Endothelial cell of umbilical vein (primary cell): Measurements from ENCODE around the gene AGR2. TPM values are rescaled to one million over a fixed set of nuclear protein-coding genes. Genes with fewer than 3 reads are reported as not detected.

Experiments
- BruUV-seq: library from RNA; stranded (reverse); fragments of 400-500 nt; replicated peaks from 2 replicates; lab custom pipeline; 2021; lab: Mats Ljungman, UMichigan
- CTCF ChIA-PET: fragments of 300-600, 350-600 bp; sonication (Branson Sonifier 250); formaldehyde crosslinking; loops from one replicate; lab custom pipeline; 2021; ENCODE audit warnings: antibody characterized with exemption, inconsistent platforms; lab: Charles Lee
- POLR2A ChIA-PET: fragments of 300-600, 350-600 bp; sonication (Branson Sonifier 250); formaldehyde crosslinking; loops from one replicate; lab custom pipeline; 2021; ENCODE audit warnings: antibody characterized with exemption, inconsistent platforms; lab: Charles Lee
- DNase-seq: peaks from one replicate; pipeline ENCODE4 v3.0.0-alpha.2; 2011; ENCODE audit warnings: low read depth, low spot score
- FAIRE-seq: peaks from 2 replicates; lab custom pipeline; 2011; peaks lifted over from hg19 to GRCh38; lab: Jason Lieb, UNC
- H2AFZ ChIP-seq: 2 replicates; pipeline ENCODE4 v1.6.0; 2012; ENCODE audit warnings: low read depth, low read length, control low read depth, inconsistent platforms
- H3K27ac ChIP-seq: 2 replicates; pipeline ENCODE4 v1.5.1; 2011; ENCODE audit warnings: low read depth, mild to moderate bottlenecking, control low read depth, low read length, moderate library complexity; ENCODE audit not compliant: insufficient read depth
- H3K27me3 ChIP-seq, 2 experiments: 2 replicates each; pipeline versions ENCODE4 v1.6.0 to v1.6.1; 2011; ENCODE audit warnings: low read length in 2 of 2, mixed read lengths in 1 of 2; ENCODE audit not compliant: control insufficient read depth in 2 of 2, insufficient read depth in 2 of 2
- H3K36me3 ChIP-seq, 2 experiments: 2 replicates in 1 of 2; 3 replicates in 1 of 2; pipeline ENCODE4 v1.5.1; 2011; ENCODE audit warnings: low read length in 2 of 2, mild to moderate bottlenecking in 1 of 2, moderate library complexity in 1 of 2; ENCODE audit not compliant: control insufficient read depth in 2 of 2, insufficient read depth in 2 of 2; ENCODE audit errors: extremely low read depth in 1 of 2
- H3K4me1 ChIP-seq: 3 replicates; pipeline ENCODE4 v1.5.1; 2011; ENCODE audit warnings: mild to moderate bottlenecking, low read length; ENCODE audit not compliant: control insufficient read depth, insufficient read depth; ENCODE audit errors: extremely low read depth
- H3K4me2 ChIP-seq: 2 replicates; pipeline ENCODE4 v1.6.1; 2011; ENCODE audit warnings: low read length, control low read depth, mixed read lengths; ENCODE audit not compliant: insufficient read depth
- H3K4me3 ChIP-seq, 3 experiments: fragments of 200-600 bp in 1 of 3; sonication (generic), shearing (Covaris generic) in 1 of 3; replicated peaks in 1 of 3; 2 replicates each; pipeline ENCODE4 v1.5.1; 2011 to 2016; ENCODE audit warnings: control low read depth in 3 of 3, low read length in 3 of 3, mild to moderate bottlenecking in 2 of 3, inconsistent platforms in 1 of 3, low read depth in 1 of 3, moderate library complexity in 1 of 3; ENCODE audit not compliant: insufficient read depth in 1 of 3
- H3K79me2 ChIP-seq: 2 replicates; pipeline ENCODE4 v1.6.0; 2012; ENCODE audit warnings: low read length, inconsistent platforms; ENCODE audit not compliant: control insufficient read depth, insufficient read depth
- H3K9ac ChIP-seq: replicated peaks from 2 replicates; pipeline ENCODE3; 2011; ENCODE audit warnings: low read length, control low read depth; ENCODE audit not compliant: insufficient read depth; ENCODE audit errors: extremely low read depth
- H3K9me1 ChIP-seq: replicated peaks from 3 replicates; pipeline ENCODE4 v1.6.0; 2011; ENCODE audit warnings: mild to moderate bottlenecking, low read length; ENCODE audit not compliant: control insufficient read depth, insufficient read depth; ENCODE audit errors: extremely low read depth
- H3K9me3 ChIP-seq: replicated peaks from 2 replicates; pipeline ENCODE4 v1.5.1; 2012; ENCODE audit warnings: low read length, inconsistent platforms; ENCODE audit not compliant: control insufficient read depth, insufficient read depth
- H4K20me1 ChIP-seq: replicated peaks from 2 replicates; pipeline ENCODE3; 2011; ENCODE audit warnings: mild to moderate bottlenecking, low read length; ENCODE audit not compliant: control insufficient read depth, insufficient read depth; ENCODE audit errors: extremely low read depth
- CTCF ChIP-seq, 2 donors: IDR thresholded peaks; 1 replicate in 1 of 2; 2 replicates in 1 of 2; pipeline ENCODE4 v1.5.1; 2011; ENCODE audit warnings: low read length in 2 of 2, mild to moderate bottlenecking in 2 of 2, moderate library complexity in 2 of 2, control low read depth in 1 of 2, inconsistent platforms in 1 of 2, low read depth in 1 of 2; ENCODE audit not compliant: insufficient read depth in 1 of 2; ENCODE audit errors: extremely low read depth in 1 of 2
- EZH2 ChIP-seq: IDR thresholded peaks from 2 replicates; pipeline ENCODE4 v1.6.1; 2012; ENCODE audit warnings: borderline replicate concordance, low read depth, mild to moderate bottlenecking, moderate library complexity, low read length, inconsistent platforms; ENCODE audit not compliant: severe bottlenecking
- FOS ChIP-seq: IDR thresholded peaks from 2 replicates; pipeline ENCODE4 v1.6.1; 2011; ENCODE audit warnings: mild to moderate bottlenecking, low read length, moderate library complexity, borderline replicate concordance; ENCODE audit not compliant: insufficient read depth
- GATA2 ChIP-seq: IDR thresholded peaks from 2 replicates; pipeline ENCODE4 v1.7.0; 2011; ENCODE audit warnings: low read depth, mild to moderate bottlenecking, moderate library complexity, mixed read lengths, low read length; ENCODE audit not compliant: insufficient read length, insufficient read depth
- JUN ChIP-seq: IDR thresholded peaks from 2 replicates; pipeline ENCODE4 v1.6.1; 2011; ENCODE audit warnings: borderline replicate concordance, low read depth; ENCODE audit not compliant: insufficient read length, insufficient read depth
- MAX ChIP-seq: IDR thresholded peaks from 2 replicates; pipeline ENCODE4 v1.6.1; 2011; ENCODE audit not compliant: insufficient read depth, insufficient read length
- MYC ChIP-seq: IDR thresholded peaks from one replicate; pipeline ENCODE4 v1.6.1; 2011; ENCODE audit warnings: mild to moderate bottlenecking, low read depth, low read length
- POLR2A ChIP-seq: IDR thresholded peaks from 2 replicates; pipeline ENCODE4 v1.6.1; 2012; ENCODE audit warnings: low read depth, mild to moderate bottlenecking, control low read depth, low read length
- POLR2AphosphoS5 ChIP-seq: IDR thresholded peaks from 2 replicates; pipeline ENCODE4 v1.6.1; 2012; ENCODE audit warnings: low read depth, mild to moderate bottlenecking, control low read depth, low read length, moderate library complexity; ENCODE audit not compliant: insufficient read depth
- dilution Hi-C: fragments of 300-500 bp; cut with MboI; formaldehyde crosslinking; loops from one replicate; pipeline ENCODE4 v1.15.0; 2019; ENCODE audit warnings: low sequenced_read_pairs; ENCODE audit not compliant: extremely low pct_ligation_motif_present
- intact Hi-C: fragments of 100-400 bp; cut with micrococcal nuclease; formaldehyde crosslinking; loops from one replicate; pipeline ENCODE4 v1.10.0; 2022
- polyA plus RNA-seq, 4 experiments: library from polyadenylated mRNA; depleted of rRNA in 3 of 4; stranded (reverse) in 3 of 4; unstranded in 1 of 4; fragments of >200 nt; gene quantifications; 2 replicates each; pipeline versions ENCODE4 v1.2.1 to v1.2.3, GENCODE V29; 2011 to 2012; ENCODE audit warnings: missing spikeins in 1 of 4
- total RNA-seq: library from RNA; stranded (reverse); gene quantifications from 2 replicates; pipeline ENCODE4 v1.2.3, GENCODE V29; 2021

The AGR2 gene
- total and polyA plus RNA-seq, 2 donors (not counting 3 experiments of a cell fraction or from before 2014, with no cell fraction given), result not detected

- Histone ChIP-seq H3K9me1 (no peaks in the 10 kb centered on the region), H4K20me1 (no peaks in the 10 kb centered on the region), H2AFZ (no peak overlapping the region), H3K4me3 (no peak overlapping the region), H3K36me3 (no peaks in the 10 kb centered on the region), H3K4me2 (no peak overlapping the region), H3K9ac (no peak overlapping the region), H3K27ac (no peak overlapping the region), H3K9me3 (no peaks in the 10 kb centered on the region), H3K27me3 (no peaks in the 10 kb centered on the region), H3K79me2 (no peaks in the 10 kb centered on the region), H3K4me1 (no peaks in the 10 kb centered on the region)
- dilution Hi-C loops, result no loop called here
- no peak for TF ChIP-seq MAX
- CTCF ChIA-PET, result interaction anchor here (0.6 to 1.3 kb wide), 2 partner anchors 13 to 27 kb away, joined by 3 read pairs; no protein-coding TSS in a partner anchor
- DNase-seq (no peak), FAIRE-seq (no peak)
- intact Hi-C loops, result no loop called here
- BruUV-seq, result no TSS peak
- POLR2A ChIA-PET, result no interaction called here
Observed at GRCh38 chr7:16774294-16774693, 30.5 kb downstream of the AGR2 start.

DNA sequence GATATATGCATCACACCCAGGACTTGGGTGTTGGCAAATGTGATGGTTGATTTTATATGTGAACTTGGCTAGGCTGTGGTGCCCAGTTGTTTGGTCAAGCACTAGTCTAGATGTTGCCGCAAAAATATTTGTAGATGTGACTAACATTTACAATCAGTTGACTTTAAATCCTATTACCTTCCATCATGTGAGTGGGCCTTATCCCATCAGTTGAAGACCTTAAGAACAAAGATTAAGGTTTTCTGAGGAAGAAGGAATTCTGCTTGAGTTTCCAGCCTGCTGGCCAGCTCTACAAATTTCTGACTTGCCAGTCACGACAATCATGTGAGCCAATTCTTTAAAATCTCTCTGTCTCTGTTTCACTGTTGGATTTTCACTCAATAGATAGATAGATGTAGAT lies 30.9 kb downstream of the AGR2 start:
- no peak for FAIRE-seq
- TF ChIP-seq MAX (no peak), POLR2AphosphoS5 (no peak), GATA2 (no peak), MYC (no peak), JUN (no peak), POLR2A (no peak), FOS (no peak), EZH2 (no peak), CTCF (IDR thresholded peaks at IDR 0.05; ENCODE audit: extremely low read depth in 1 of 2, insufficient read depth in 1 of 2, low read depth in 1 of 2, low read length in 2 of 2) (no peak)

More for the DNA sequence above, 30.9 kb downstream of the AGR2 start:
- H3K9me3 ChIP-seq, result no peaks in the 10 kb centered on the region
- ChIA-PET CTCF (interaction anchor here (0.6 to 1.3 kb wide), 2 partner anchors 13 to 27 kb away, joined by 3 read pairs; no protein-coding TSS in a partner anchor), POLR2A (no interaction called here)
- DNase-seq, result no peak
- no peaks in the 10 kb centered on the region for H3K79me2 ChIP-seq
- no peak overlapping the region for H3K4me2 ChIP-seq
- no peaks in the 10 kb centered on the region for H4K20me1 ChIP-seq
- BruUV-seq, result no TSS peak
- H2AFZ ChIP-seq, result no peak overlapping the region
- intact Hi-C loops (no loop called here), dilution Hi-C loops (no loop called here)
- H3K27ac ChIP-seq, result no peak overlapping the region
- H3K36me3 ChIP-seq, result no peaks in the 10 kb centered on the region
- H3K4me1 ChIP-seq, result no peaks in the 10 kb centered on the region
- no peak overlapping the region for H3K4me3 ChIP-seq
- H3K9me1 ChIP-seq, result no peaks in the 10 kb centered on the region
- no peaks in the 10 kb centered on the region for H3K27me3 ChIP-seq
- H3K9ac ChIP-seq, result no peak overlapping the region
